PC-9 (cell line): ENCODE data around the gene CDH3. TPM values are rescaled to one million over a fixed set of nuclear protein-coding genes. Genes with fewer than 3 reads are reported as not detected.

ENCODE experiments used
- BruUV-seq: library from RNA; stranded (reverse); fragments of 400-500 nt; replicated peaks from 2 replicates; lab custom pipeline; 2021; lab: Mats Ljungman, UMichigan
- CTCF ChIA-PET: fragments of 300-600 bp; sonication (Branson Sonifier 250); formaldehyde crosslinking; loops from one replicate; lab custom pipeline; 2022; ENCODE audit warnings: antibody characterized with exemption; lab: Charles Lee
- POLR2A ChIA-PET: fragments of 300-600 bp; sonication (Branson Sonifier 250); formaldehyde crosslinking; loops from one replicate; lab custom pipeline; 2022; ENCODE audit warnings: antibody characterized with exemption; ENCODE audit not compliant: unreplicated experiment; lab: Charles Lee
- DNase-seq, 2 experiments: peaks; one replicate each; pipeline versions ENCODE4 v3.0.0 to v3.0.0-alpha.2; 2015 to 2022; ENCODE audit warnings: mixed read lengths in 1 of 2
- H2AFZ ChIP-seq: fragments of 200-600 bp; sonication (generic); 2 replicates; pipeline ENCODE4 v1.8.1; 2017; ENCODE audit warnings: antibody characterized with exemption
- H3F3A ChIP-seq: fragments of 200-600 bp; sonication (generic); 2 replicates; pipeline ENCODE4 v1.8.1; 2017; ENCODE audit warnings: antibody characterized with exemption, mild to moderate bottlenecking, low read depth; ENCODE audit not compliant: insufficient read depth
- H3K27ac ChIP-seq: fragments of 200-600 bp; sonication (generic); 2 replicates; pipeline ENCODE4 v1.6.1; 2016; ENCODE audit warnings: mixed run types
- H3K27me3 ChIP-seq: fragments of 200-600 bp; sonication (generic); 2 replicates; pipeline ENCODE4 v1.6.1; 2016; ENCODE audit warnings: low read depth, mixed run types; ENCODE audit not compliant: insufficient read depth
- H3K36me3 ChIP-seq: fragments of 200-600 bp; sonication (generic); 2 replicates; pipeline ENCODE4 v1.6.1; 2016; ENCODE audit warnings: low read depth, mixed run types
- H3K4me1 ChIP-seq: fragments of 200-600 bp; sonication (generic); replicated peaks from 2 replicates; pipeline ENCODE4 v1.6.1; 2016; ENCODE audit warnings: mixed run types; ENCODE audit not compliant: insufficient read depth
- H3K4me2 ChIP-seq: fragments of 200-600 bp; sonication (generic); 2 replicates; pipeline ENCODE4 v1.6.1; 2017; ENCODE audit warnings: mixed run types
- H3K4me3 ChIP-seq: fragments of 200-600 bp; sonication (generic); 2 replicates; pipeline ENCODE4 v1.6.1; 2016; ENCODE audit warnings: mixed run types
- H3K79me2 ChIP-seq: fragments of 200-600 bp; sonication (generic); 2 replicates; pipeline ENCODE4 v1.6.1; 2017; ENCODE audit warnings: low read depth, mixed run types
- H3K9me2 ChIP-seq: fragments of 200-600 bp; sonication (generic); 2 replicates; pipeline ENCODE4 v1.8.1; 2017; ENCODE audit warnings: mild to moderate bottlenecking; ENCODE audit not compliant: insufficient read depth
- H3K9me3 ChIP-seq: fragments of 200-600 bp; sonication (generic); 2 replicates; pipeline ENCODE4 v1.8.1; 2016; ENCODE audit warnings: low read depth; ENCODE audit not compliant: insufficient read depth
- H4K20me1 ChIP-seq: fragments of 200-600 bp; sonication (generic); 2 replicates; pipeline ENCODE4 v1.8.1; 2017; ENCODE audit not compliant: insufficient read depth
- EZH2 ChIP-seq: fragments of 200-600 bp; sonication (generic); IDR thresholded peaks from 2 replicates; pipeline ENCODE4 v1.8.0; 2017; ENCODE audit warnings: antibody characterized with exemption, low read depth
- intact Hi-C: fragments of 100-400 bp; cut with micrococcal nuclease; formaldehyde crosslinking; loops from one replicate; pipeline ENCODE4 v1.10.0; 2022; ENCODE audit not compliant: unreplicated experiment
- total RNA-seq: library from RNA; stranded (reverse); gene quantifications from 2 replicates; pipeline ENCODE4 v1.2.3, GENCODE V29; 2021
- TF ChIP-seq, protein P1 (sequence below): fragments of 200-600 bp; sonication (generic); conservative IDR thresholded peaks from 2 replicates; pipeline ENCODE4 v1.6.1; 2017; ENCODE audit warnings: mixed run types, antibody characterized with exemption, mild to moderate bottlenecking, moderate library complexity

CDH3 gene
- total RNA-seq, 1 experiment from 2014 or later: 70.3 TPM

DNA sequence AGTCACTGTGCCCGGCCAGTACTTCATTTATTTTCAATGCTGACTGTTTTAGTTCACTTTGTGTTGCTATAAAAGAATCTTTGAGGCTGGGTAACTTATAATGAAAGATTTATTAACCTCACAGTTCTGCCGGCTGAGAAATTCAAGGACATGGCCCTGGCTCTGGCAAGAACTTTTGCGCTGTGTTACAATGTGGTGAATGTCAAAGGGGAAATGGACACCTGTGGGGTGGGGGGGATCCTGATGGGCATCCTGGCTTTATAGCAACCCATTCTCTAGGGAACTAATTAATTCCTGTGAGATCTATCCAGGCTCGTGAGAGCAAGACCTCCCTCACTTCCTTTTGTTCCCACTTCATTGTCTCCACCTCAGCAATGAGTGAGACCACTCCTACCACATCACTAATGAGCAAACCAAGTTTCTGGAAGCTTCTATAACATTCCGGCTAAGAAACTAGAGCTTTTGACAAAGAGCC is 17.1 kb upstream of the CDH3 start:
- no peak overlapping the region for H3K27ac ChIP-seq
- no peak overlapping the region for H3K4me3 ChIP-seq
- no peaks in the 10 kb centered on the region for H3K27me3 ChIP-seq
- 0 out of 2 replicates have a peak, but pooled peaks cover 8% of the 10 kb centered on the region for H3F3A ChIP-seq
- ChIA-PET CTCF (no interaction called here), POLR2A (no interaction called here)
- DNase-seq: no peak
- no peaks in the 10 kb centered on the region for H3K79me2 ChIP-seq
- peaks cover 9% of the 10 kb centered on the region; the same call in 1 of the 2 replicates for H3K4me1 ChIP-seq
- no peak overlapping the region for H2AFZ ChIP-seq
- H3K9me2 ChIP-seq: no peaks in the 10 kb centered on the region
- H3K9me3 ChIP-seq: no peaks in the 10 kb centered on the region
- H3K4me2 ChIP-seq: no peak overlapping the region
- intact Hi-C loops: no loop called here
- TF ChIP-seq EZH2: no peak
- TF ChIP-seq, protein P1, sequence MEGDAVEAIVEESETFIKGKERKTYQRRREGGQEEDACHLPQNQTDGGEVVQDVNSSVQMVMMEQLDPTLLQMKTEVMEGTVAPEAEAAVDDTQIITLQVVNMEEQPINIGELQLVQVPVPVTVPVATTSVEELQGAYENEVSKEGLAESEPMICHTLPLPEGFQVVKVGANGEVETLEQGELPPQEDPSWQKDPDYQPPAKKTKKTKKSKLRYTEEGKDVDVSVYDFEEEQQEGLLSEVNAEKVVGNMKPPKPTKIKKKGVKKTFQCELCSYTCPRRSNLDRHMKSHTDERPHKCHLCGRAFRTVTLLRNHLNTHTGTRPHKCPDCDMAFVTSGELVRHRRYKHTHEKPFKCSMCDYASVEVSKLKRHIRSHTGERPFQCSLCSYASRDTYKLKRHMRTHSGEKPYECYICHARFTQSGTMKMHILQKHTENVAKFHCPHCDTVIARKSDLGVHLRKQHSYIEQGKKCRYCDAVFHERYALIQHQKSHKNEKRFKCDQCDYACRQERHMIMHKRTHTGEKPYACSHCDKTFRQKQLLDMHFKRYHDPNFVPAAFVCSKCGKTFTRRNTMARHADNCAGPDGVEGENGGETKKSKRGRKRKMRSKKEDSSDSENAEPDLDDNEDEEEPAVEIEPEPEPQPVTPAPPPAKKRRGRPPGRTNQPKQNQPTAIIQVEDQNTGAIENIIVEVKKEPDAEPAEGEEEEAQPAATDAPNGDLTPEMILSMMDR: no peak
- no peaks in the 10 kb centered on the region for H4K20me1 ChIP-seq
- no TSS peak for BruUV-seq
- no peaks in the 10 kb centered on the region for H3K36me3 ChIP-seq

DNA sequence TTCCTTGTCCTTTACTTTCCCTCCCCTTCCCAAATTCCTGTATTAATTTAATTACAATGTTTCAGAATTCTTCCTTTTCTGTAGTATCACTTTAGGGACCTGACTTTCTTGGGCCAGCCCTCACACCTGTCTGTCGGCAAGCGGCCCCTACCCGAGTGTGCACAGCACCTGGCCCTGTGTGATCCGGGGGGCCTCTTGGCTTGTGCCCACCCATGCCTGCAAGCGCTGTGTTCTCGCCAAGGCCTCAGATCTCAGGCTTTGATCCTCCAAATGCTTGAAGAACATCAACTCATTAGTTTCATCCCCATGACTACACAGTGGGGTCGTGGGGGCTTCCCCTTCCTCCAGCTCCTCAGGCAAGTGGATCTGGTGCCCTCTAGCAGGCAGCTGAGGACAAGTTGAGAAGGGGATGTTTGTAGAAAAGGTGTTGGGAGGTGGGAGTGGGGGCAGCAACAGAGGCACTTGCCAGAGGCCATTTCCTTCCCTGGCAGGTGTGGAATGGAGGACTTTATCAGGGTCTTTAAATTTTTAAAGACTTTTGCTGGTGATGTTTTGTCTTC is 15.7 kb upstream of the CDH3 start:
- intact Hi-C loops: no loop called here
- H3K9me3 ChIP-seq: no peaks in the 10 kb centered on the region
- H3K9me2 ChIP-seq: no peaks in the 10 kb centered on the region
- ChIA-PET CTCF (no interaction called here), POLR2A (no interaction called here)
- H3K4me2 ChIP-seq: no peak overlapping the region
- no peak for DNase-seq
- H4K20me1 ChIP-seq: no peaks in the 10 kb centered on the region
- H3K27me3 ChIP-seq: no peaks in the 10 kb centered on the region
- H3K36me3 ChIP-seq: no peaks in the 10 kb centered on the region
- H2AFZ ChIP-seq: no peak overlapping the region
- no TSS peak for BruUV-seq
- H3K4me3 ChIP-seq: no peak overlapping the region
- H3K4me1 ChIP-seq: peaks cover 9% of the 10 kb centered on the region; the same call in 1 of the 2 replicates
- H3K27ac ChIP-seq: no peak overlapping the region
- 0 out of 2 replicates have a peak, but pooled peaks cover 8% of the 10 kb centered on the region for H3F3A ChIP-seq
- H3K79me2 ChIP-seq: no peaks in the 10 kb centered on the region
- TF ChIP-seq, protein P1: no peak
- no peak for TF ChIP-seq EZH2

- BruUV-seq: no TSS peak
- H3K36me3 ChIP-seq: no peaks in the 10 kb centered on the region
- H3K27ac ChIP-seq: peak overlapping the region; percentile 85
- H3K79me2 ChIP-seq: no peaks in the 10 kb centered on the region
- H2AFZ ChIP-seq: no peak overlapping the region
- H3K4me1 ChIP-seq: peaks cover 36% of the 10 kb centered on the region
- POLR2A ChIA-PET: interaction anchor here (0.6 kb wide), 1 partner anchor 9 kb away, joined by 4 read pairs; the partner anchor contains the start of gene CDH3
- intact Hi-C loops: no loop called here
- H3F3A ChIP-seq: peaks cover 41% of the 10 kb centered on the region
- H3K9me2 ChIP-seq: no peaks in the 10 kb centered on the region
- peak; percentile 50 to 88 for DNase-seq
- CTCF ChIA-PET: interaction anchor here (0.6 to 1.2 kb wide), 3 partner anchors 46 to 142 kb away, joined by 3 to 5 read pairs (median 3); no protein-coding TSS in a partner anchor
- TF ChIP-seq, protein P1: no peak
- H3K4me3 ChIP-seq: peak overlapping the region; percentile 14; the same call in 1 of the 2 replicates
- no peaks in the 10 kb centered on the region for H3K9me3 ChIP-seq
- no peaks in the 10 kb centered on the region for H3K27me3 ChIP-seq
- H3K4me2 ChIP-seq: peak overlapping the region; percentile 63
- H4K20me1 ChIP-seq: no peaks in the 10 kb centered on the region
Observed at GRCh38 chr16:68636064-68636560, 9.0 kb upstream of the CDH3 start.
